Activated T-cell treated with anti-CD3 and anti-CD28 coated beads for 4 hours (primary cell): ENCODE measurements around the gene PLXNB1.

ENCODE experiments used
- DNase-seq: peaks from one replicate; pipeline ENCODE4 v3.0.0-alpha.2; 2020

Gene PLXNB1

GRCh38 chr3:48356419-48356818 is 73.5 kb downstream of the PLXNB1 start:
- DNase-seq, result no peak

- DNase-seq, result no peak
Observed at GRCh38 chr3:48353987-48354386, 75.9 kb downstream of the PLXNB1 start.
